ENCODE data around the gene PSAP.

The PSAP gene

DNA sequence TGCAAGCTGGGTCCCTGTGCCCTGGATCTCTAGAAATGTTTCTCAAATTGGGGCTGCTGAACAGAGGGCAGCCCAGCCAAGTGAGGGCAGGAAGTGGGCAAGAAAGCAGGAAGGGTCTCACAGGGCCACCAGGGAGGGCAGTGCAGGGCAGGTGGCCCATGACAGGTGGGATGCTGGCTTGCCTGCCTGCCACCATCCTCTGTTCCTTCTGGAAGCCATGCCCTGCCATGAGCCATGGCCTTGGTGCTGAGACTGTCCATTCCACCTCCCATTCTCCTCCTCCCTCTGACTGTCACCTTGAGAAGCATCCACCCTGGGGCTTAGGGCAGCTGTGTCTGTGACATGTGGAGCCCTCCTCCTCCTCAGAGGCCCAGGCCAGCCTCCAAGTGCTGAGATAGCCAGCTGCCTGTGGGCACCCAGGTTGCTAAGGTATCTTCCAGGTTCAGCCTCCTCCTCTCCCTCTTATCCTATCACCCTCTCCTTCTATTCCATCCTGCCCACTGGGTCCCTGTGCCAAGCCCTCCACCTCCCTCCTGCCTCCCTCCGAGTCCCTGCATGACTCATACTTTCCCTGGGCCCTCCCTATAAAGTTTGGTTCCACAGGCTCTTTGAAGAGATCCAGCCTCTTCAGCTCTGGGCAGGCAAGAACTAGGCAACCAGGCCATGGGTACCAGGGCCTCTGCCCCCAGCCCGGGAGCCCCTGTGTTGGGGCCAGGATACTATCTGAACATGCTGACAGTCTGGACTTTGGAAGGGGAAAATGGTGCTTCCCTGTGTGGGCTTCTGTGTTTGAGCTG is 79.0 kb downstream of the PSAP start:
- TF ChIP-seq, protein P1, sequence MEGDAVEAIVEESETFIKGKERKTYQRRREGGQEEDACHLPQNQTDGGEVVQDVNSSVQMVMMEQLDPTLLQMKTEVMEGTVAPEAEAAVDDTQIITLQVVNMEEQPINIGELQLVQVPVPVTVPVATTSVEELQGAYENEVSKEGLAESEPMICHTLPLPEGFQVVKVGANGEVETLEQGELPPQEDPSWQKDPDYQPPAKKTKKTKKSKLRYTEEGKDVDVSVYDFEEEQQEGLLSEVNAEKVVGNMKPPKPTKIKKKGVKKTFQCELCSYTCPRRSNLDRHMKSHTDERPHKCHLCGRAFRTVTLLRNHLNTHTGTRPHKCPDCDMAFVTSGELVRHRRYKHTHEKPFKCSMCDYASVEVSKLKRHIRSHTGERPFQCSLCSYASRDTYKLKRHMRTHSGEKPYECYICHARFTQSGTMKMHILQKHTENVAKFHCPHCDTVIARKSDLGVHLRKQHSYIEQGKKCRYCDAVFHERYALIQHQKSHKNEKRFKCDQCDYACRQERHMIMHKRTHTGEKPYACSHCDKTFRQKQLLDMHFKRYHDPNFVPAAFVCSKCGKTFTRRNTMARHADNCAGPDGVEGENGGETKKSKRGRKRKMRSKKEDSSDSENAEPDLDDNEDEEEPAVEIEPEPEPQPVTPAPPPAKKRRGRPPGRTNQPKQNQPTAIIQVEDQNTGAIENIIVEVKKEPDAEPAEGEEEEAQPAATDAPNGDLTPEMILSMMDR (IDR thresholded peaks at IDR 0.05), result no peak
- no peak for TF ChIP-seq ZFX (IDR thresholded peaks at IDR 0.05; ENCODE audit: borderline replicate concordance)

GRCh38 chr10:71771204-71771603 is 79.8 kb downstream of the PSAP start:
- H3K27ac ChIP-seq, result no peak overlapping the region
- TF ChIP-seq, protein P1 (IDR thresholded peaks at IDR 0.05), result no peak
- no peak for TF ChIP-seq ZFX (IDR thresholded peaks at IDR 0.05; ENCODE audit: borderline replicate concordance)

More for the DNA sequence above, 79.0 kb downstream of the PSAP start:
- H3K27ac ChIP-seq, result no peak overlapping the region

DNA sequence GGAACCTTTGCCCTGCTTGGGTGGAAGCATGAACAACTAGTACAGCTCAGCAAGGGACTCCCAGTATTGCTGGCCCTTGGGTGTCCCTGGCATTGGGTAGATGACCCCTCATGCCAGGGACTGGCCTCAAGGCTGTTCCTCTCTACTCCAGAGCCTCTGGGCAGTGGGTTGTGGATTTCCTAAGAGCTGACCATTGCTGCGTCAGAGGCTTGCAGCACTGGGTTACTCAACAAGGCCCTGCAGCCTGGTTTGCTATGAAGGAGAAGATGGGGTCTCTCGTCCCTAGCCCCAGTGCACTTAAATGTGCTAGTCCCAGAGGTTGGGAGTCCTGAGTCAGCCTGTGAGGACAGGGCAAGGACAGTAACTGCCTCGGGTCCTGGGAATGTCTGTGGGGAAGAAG is 80.3 kb downstream of the PSAP start:
- H3K27ac ChIP-seq, result no peak overlapping the region
- TF ChIP-seq ZFX (IDR thresholded peaks at IDR 0.05; ENCODE audit: borderline replicate concordance), result no peak
- TF ChIP-seq, protein P1 (IDR thresholded peaks at IDR 0.05), result no peak

- no peak for TF ChIP-seq ZFX (IDR thresholded peaks at IDR 0.05; ENCODE audit: borderline replicate concordance)
- TF ChIP-seq, protein P1 (IDR thresholded peaks at IDR 0.05), result no peak
- H3K27ac ChIP-seq, result no peak overlapping the region
Observed at GRCh38 chr10:71770255-71770654, 80.8 kb downstream of the PSAP start.

GRCh38 chr10:71769279-71769823 is 81.7 kb downstream of the PSAP start:
- TF ChIP-seq, protein P1 (IDR thresholded peaks at IDR 0.05), result no peak
- no peak for TF ChIP-seq ZFX (IDR thresholded peaks at IDR 0.05; ENCODE audit: borderline replicate concordance)
- H3K27ac ChIP-seq, result no peak overlapping the region

- TF ChIP-seq, protein P1 (IDR thresholded peaks at IDR 0.05), result no peak
- TF ChIP-seq ZFX (IDR thresholded peaks at IDR 0.05; ENCODE audit: borderline replicate concordance), result no peak
- H3K27ac ChIP-seq, result no peak overlapping the region
Observed at GRCh38 chr10:71767420-71768035, 83.5 kb downstream of the PSAP start.
